ENCODE data around the gene DFFA. TPM values are rescaled to one million over a fixed set of nuclear protein-coding genes. Genes with fewer than 3 reads are reported as not detected.

Gene DFFA
- total RNA-seq, 1 donor from 2014 or later = 58.5 TPM

GRCh38 chr1:10516925-10517676 lies 44.8 kb upstream of the DFFA start:
- peaks cover 69% of the 10 kb centered on the region for H3K4me1 Mint-ChIP-seq
- peaks cover 37% of the 10 kb centered on the region for H3K4me1 ChIP-seq

GRCh38 chr1:10515976-10516750 lies 43.8 kb upstream of the DFFA start:
- Histone ChIP-seq H4K20me1 (ENCODE audit: low read depth) (peaks cover 84% of the 10 kb centered on the region), H3K27me3 (no peaks in the 10 kb centered on the region), H2AFZ (replicated peaks) (no peak overlapping the region), H3K9me3 (ENCODE audit: low read depth) (no peaks in the 10 kb centered on the region), H3K79me2 (ENCODE audit: low read depth) (peaks cover 77% of the 10 kb centered on the region), H3F3A (ENCODE audit: low read depth) (peaks cover 26% of the 10 kb centered on the region), H3K27ac (no peak overlapping the region), H3K36me3 (no peaks in the 10 kb centered on the region), H3K4me2 (no peak overlapping the region), H3K9ac (no peak overlapping the region), H3K4me3 (no peak overlapping the region), H3K4me1 (peaks cover 37% of the 10 kb centered on the region)
- no peaks in the 10 kb centered on the region for H3K36me3 Mint-ChIP-seq
- no peak for DNase-seq (ENCODE audit: low spot score)
- peaks cover 71% of the 10 kb centered on the region for H3K4me1 Mint-ChIP-seq
- peak overlapping the region; percentile 62 for H3K27ac Mint-ChIP-seq
- no peaks in the 10 kb centered on the region for H3K9me3 Mint-ChIP-seq
- TF ChIP-seq EZH2 (IDR thresholded peaks at IDR 0.05) (no peak), EZH2phosphoT487 (IDR thresholded peaks at IDR 0.05) (no peak), CTCF (IDR thresholded peaks at IDR 0.05) (no peak)
- H3K4me3 Mint-ChIP-seq = no peak overlapping the region
- H3K27me3 Mint-ChIP-seq (ENCODE audit: insufficient read depth, low read depth) = peaks cover 7% of the 10 kb centered on the region

More at GRCh38 chr1:10516925-10517676, 44.8 kb upstream of the DFFA start:
- Histone ChIP-seq H3K79me2 (ENCODE audit: low read depth) (peaks cover 71% of the 10 kb centered on the region), H2AFZ (replicated peaks) (no peak overlapping the region), H3K9ac (no peak overlapping the region), H3K4me2 (no peak overlapping the region), H3K36me3 (no peaks in the 10 kb centered on the region), H4K20me1 (ENCODE audit: low read depth) (peaks cover 93% of the 10 kb centered on the region), H3K27me3 (no peaks in the 10 kb centered on the region), H3K9me3 (ENCODE audit: low read depth) (no peaks in the 10 kb centered on the region), H3K4me3 (no peak overlapping the region), H3F3A (ENCODE audit: low read depth) (peaks cover 26% of the 10 kb centered on the region), H3K27ac (no peak overlapping the region)
- no peak for DNase-seq (ENCODE audit: low spot score)
- Mint-ChIP-seq H3K27me3 (ENCODE audit: insufficient read depth, low read depth) (peaks cover 2% of the 10 kb centered on the region), H3K9me3 (no peaks in the 10 kb centered on the region), H3K36me3 (no peaks in the 10 kb centered on the region), H3K4me3 (no peak overlapping the region), H3K27ac (peak overlapping the region; percentile 47)
- TF ChIP-seq EZH2phosphoT487 (IDR thresholded peaks at IDR 0.05) (no peak), EZH2 (IDR thresholded peaks at IDR 0.05) (no peak), CTCF (IDR thresholded peaks at IDR 0.05) (no peak)

DNA sequence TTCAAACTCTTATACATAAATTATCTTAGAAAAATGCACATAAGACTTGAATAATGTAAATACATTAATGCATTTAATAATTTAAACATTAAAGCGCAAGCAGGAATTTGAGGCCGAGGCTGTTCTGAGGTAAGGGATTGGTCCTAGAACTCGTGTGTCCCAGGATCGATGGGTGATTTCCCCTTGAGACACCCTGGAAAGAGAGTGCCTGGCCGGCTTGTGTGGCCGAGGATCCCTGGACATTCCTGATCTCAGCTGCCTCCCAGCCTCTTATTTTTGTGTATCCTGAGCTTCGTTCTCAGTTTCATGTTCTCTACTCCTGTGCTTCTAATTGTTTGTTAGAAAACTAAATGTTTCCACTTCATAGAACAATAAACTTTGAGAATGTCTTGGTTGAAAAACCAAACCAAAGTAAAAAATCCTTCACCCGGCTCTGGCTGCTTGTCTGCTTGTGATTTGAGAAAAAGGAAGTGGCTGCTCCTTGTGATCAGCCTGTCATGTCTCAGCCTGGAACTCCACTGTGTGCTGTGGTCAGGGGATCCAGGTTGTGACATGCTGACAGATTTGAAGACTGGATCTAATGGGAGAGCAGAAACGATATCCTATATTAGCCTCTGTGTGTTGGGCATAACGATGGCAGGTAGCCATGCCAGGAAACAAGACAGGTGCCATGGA lies 43.1 kb upstream of the DFFA start:
- Mint-ChIP-seq H3K9me3 (no peaks in the 10 kb centered on the region), H3K27ac (no peak overlapping the region), H3K27me3 (ENCODE audit: insufficient read depth, low read depth) (peaks cover 9% of the 10 kb centered on the region), H3K36me3 (peaks cover 2% of the 10 kb centered on the region), H3K4me1 (peaks cover 78% of the 10 kb centered on the region), H3K4me3 (no peak overlapping the region)
- H3K9me3 ChIP-seq (ENCODE audit: low read depth) = no peaks in the 10 kb centered on the region
- peaks cover 26% of the 10 kb centered on the region for H3F3A ChIP-seq (ENCODE audit: low read depth)
- peaks cover 83% of the 10 kb centered on the region for H4K20me1 ChIP-seq (ENCODE audit: low read depth)
- TF ChIP-seq CTCF (IDR thresholded peaks at IDR 0.05) (no peak), EZH2phosphoT487 (IDR thresholded peaks at IDR 0.05) (no peak), EZH2 (IDR thresholded peaks at IDR 0.05) (no peak)
- no peak overlapping the region for H3K4me2 ChIP-seq
- H3K27ac ChIP-seq = no peak overlapping the region
- H3K4me1 ChIP-seq = peaks cover 37% of the 10 kb centered on the region
- DNase-seq (ENCODE audit: low spot score) = no peak
- H2AFZ ChIP-seq (replicated peaks) = no peak overlapping the region
- H3K79me2 ChIP-seq (ENCODE audit: low read depth) = peaks cover 76% of the 10 kb centered on the region
- no peaks in the 10 kb centered on the region for H3K27me3 ChIP-seq
- no peak overlapping the region for H3K4me3 ChIP-seq
- H3K9ac ChIP-seq = no peak overlapping the region
- no peaks in the 10 kb centered on the region for H3K36me3 ChIP-seq

Measured in neural progenitor cell (in vitro differentiated cells).